Activated CD4-positive, alpha-beta T cell treated with anti-CD3 and anti-CD28 coated beads for 1 hour (primary cell): ENCODE data around the gene MARK3.
A peak's percentile ranks its signal among the peaks of the same experiment; 100 is the strongest.
"Not testable (repeated sequence)": the region's sequence is repeated elsewhere in the genome, so short reads cannot be mapped to it uniquely, and the experiment has no call there.

ENCODE experiments used
- DNase-seq: peaks from one replicate; pipeline ENCODE4 v3.0.0-alpha.2; 2020

Gene MARK3

DNA sequence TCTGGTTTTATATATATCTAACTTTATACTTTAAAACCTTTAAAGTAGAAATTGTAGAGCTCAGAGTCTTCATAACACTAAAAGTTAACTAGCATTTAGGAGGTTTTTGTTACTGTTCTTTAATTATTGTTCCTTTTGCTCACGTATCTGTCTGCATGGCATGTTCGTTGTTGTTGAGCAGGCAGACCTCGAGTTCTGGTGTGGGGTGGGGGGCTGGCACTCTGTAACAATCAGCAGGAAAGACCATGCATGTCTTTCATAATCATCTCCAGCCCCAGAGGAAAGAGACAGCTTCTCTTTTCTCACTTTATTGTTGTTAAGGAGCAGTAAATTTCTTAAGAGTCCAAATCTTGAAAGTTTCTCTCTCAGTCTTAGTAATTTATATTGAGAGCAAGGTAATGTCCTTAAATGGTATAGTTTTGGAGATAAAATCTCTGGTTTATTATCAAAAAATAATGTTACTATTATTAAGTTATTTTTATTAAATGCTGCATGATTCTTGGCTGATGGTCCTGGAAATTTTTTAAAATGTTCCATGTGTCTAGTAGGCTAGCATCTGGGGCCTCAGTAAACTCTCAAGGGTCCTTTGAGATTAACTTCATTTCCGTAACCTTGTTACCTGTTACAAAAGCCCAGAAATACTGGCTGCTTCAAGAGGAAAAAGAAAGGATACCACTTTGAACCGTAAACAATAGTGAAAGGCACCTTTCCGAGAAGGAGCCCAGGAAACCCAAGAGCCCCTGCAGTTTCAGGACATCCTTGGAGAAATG lies 107.1 kb downstream of the MARK3 start:
- DNase-seq, result no peak

DNA sequence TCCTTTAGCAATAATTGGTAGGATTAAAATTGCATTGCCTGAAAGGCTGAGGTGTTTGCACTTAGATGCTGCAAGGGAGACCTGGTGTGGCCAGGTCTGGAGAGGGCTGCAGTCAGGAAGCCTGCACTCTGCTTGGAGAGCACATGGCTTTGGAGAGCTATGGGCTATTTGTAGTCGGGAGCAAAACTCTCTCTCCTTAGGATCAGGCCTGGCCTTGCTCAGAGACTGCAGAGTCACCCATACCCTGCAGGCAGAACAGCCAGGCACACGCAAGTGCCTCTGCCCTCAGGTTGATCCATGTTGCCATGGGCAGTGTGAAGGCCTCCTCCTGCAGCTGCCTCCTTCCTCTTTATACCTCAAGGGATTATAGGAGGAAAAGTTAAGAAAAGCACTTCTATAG lies 110.6 kb downstream of the MARK3 start:
- no peak for DNase-seq

DNA sequence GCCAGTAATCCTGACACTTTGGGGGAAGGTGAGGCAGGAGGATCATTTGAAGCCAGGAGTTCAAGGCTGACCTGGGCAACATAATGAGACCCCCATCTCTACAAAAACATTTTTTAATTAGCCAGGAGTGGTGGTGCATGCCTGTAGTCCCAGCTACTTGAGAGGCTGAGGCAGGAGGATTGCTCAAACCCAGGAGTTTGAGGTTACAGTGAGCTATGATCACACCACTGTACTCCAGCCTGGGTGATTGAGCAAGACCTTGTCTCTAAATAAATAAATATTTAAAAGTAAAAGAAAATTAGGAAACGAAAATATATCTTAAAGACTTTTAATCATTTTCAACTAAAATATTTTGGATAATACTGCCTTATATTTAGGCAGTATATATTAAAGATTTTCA lies 111.6 kb downstream of the MARK3 start:
- no peak for DNase-seq

DNA sequence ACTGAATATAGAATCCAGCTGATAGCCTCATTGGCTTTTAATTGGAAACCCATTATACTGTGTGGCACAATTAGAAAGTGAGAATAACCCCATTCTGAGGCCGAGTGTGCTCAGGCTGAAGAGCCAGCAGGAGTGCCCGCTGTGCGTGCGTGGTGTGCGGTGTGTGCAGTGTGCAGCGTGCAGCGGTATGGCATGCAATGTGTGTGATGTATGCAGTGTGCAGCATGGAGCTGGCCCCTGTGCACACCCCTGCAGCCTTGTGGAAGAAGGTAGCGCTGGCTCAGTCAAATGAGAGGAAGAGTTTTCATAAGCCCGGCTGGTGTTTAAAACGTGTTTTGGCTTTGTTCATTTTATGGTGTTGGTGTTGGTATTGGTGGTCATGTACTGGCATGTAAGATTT lies 114.5 kb downstream of the MARK3 start:
- DNase-seq, result no peak

DNA sequence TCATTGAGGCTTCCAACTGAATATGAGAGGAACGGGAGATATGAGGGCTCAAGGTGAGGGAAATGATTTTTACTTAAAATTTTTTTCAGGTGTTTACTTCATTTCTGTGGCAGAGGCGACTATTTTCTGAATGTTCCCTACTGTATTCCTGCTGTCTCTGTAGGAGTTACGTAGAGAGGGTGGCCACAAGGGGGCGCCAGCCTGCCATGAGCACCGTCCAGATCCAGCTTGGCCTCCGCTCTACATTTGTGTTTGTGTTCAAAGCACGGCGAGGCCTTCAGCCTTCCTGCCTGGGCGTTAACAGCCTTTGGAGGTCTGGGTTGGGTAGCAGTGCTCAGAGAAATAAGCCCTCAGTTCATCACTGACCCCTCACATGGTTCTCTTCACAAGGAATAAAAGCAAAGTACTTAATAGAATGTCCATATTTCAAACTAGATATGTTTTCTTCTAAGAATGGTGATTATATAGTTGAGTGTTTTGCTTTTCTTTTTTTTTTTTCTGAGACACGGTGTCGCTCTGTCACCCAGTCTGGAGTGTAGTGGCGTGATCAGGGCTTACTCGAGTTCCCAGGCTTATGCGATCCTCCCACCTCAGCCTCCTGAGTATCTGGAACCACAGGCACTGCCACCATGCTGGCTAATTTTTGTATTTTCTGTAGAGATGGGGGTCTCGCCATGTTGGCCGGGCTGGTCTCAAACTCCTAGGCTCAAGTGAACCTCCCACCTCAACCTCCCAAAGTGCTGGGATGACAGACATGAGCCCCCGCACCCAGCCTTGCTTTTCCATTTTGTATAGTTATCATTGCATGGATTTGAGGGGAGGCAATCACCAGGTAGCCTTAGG lies 115.2 kb downstream of the MARK3 start:
- peak; percentile 67 for DNase-seq

DNA sequence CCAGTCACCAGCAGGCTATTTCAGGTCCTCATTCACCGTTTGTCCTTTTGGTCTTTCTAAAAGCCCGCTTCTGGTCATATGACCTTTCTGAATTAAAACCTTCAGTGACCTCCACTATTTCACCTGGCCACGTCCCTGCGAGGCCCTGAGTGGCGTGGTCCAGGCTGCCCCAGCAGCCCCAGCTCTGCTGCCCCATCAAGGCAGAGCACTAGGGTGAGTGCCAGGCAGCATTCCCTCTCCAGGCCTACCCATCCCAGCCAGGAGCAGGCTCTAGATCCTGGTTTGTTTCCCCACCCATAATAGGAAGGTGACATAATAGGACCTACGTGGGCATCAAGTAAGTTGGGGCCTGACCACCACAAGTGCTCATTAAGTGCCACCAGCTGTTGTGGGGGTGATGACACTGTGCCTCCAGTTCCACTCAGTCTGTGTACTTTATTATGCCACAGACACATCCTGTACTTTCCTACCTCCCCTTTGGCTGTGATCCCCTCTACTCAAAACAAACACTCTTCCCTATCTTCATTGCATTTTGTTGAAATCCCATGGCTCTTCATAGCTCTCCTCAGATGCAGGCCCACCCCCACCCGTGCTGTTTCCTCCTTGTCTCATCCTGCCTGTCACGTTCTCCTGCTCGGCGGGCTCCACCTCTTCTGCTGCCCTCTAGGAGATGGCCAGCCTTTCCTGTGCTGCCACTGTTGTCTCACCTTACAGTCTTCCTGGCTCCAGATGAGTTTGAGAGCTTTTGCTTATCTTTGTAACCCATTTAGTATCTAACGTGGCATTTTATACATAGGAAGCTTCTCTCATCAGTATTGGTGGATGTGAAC lies 116.0 kb downstream of the MARK3 start:
- DNase-seq, result no peak

DNA sequence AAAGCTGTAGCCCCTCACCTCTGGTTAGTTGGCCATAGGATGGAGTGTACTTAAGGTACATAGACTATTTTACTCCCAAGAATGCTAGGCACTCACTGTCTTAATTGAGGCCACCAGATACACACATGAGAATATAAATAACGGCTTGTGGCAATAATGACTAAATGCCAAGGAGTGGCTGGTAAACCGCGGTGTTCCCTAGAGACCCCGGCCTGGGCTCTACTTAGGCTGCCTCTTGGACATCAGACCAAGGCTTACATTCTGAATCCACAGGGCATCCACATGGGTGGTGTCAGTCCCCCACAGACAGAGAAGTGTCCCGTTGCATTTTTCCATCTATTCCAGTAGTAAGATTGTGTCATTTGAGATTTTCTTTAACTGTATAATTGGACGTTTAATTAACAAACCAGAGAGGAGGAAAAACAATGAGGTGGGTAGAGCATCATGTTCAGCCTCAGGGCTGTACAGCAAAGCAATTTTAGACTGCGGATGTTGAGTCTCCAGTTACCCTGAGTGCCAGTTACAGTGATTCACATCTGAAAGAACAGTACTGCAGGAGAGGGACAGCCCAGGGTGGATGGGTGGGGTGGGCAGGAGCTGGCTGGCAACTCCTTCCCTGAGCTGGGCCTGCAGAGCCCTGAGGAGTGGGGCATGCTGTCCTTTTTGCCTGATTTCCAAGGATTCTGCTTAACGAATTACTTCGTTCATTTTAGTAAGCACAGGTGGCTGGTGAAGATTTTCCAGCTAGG lies 116.9 kb downstream of the MARK3 start:
- DNase-seq, result no peak

DNA sequence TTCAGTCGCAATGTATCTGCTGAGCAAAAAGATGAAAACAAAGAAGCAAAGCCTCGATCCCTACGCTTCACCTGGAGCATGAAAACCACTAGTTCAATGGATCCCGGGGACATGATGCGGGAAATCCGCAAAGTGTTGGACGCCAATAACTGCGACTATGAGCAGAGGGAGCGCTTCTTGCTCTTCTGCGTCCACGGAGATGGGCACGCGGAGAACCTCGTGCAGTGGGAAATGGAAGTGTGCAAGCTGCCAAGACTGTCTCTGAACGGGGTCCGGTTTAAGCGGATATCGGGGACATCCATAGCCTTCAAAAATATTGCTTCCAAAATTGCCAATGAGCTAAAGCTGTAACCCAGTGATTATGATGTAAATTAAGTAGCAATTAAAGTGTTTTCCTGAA lies 117.7 kb downstream of the MARK3 start:
- no peak for DNase-seq

DNA sequence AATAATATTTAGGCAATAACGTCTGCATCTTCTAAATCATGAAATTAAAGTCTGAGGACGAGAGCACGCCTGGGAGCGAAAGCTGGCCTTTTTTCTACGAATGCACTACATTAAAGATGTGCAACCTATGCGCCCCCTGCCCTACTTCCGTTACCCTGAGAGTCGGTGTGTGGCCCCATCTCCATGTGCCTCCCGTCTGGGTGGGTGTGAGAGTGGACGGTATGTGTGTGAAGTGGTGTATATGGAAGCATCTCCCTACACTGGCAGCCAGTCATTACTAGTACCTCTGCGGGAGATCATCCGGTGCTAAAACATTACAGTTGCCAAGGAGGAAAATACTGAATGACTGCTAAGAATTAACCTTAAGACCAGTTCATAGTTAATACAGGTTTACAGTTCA lies 118.1 kb downstream of the MARK3 start:
- DNase-seq, result no peak

DNA sequence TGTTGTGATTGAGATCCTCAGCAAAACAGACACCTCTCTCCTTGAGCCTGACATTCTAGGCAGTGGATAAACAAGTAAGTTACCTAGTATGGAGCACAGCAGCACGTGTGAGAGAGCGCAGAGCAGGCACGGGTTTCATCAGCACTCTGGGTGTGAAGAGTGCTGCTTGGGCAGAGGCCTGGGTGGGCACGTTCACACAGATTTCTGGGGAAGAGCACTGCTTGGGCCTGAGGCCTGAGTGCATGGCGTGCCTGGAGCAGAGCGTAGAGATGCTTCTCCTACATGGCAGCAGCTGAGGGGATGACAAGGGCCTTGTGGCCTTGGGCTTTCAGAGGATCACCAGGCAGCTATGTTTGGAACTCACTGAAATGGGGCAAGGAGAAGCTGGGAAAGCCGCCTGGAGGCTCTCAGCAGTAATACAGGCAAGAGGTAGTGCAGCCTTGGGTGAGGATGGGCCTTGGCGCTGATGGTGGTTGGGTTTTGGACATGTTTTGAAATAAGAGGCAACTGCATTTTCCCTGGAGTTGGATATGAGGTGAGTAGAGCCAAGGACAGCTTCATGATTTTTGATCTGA lies 119.9 kb downstream of the MARK3 start:
- no peak for DNase-seq

DNA sequence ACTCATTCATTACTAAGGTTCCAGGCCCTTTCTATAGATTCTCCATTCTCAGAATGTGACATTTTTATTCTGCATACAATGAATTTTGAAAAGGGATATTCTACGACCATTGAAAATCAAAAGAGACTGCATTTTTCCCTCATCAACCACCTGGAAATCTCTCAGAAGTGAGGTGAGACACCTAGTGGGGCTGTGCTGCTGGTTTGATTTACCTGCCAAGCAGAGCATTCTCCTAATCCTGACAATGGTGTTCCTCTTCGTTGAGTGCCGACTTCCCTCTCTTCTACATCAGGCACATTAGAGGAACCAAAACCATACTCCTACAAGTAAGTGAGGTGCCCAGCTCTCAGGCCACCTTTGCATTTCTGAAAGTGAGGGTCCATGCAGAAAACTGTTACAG lies 122.5 kb downstream of the MARK3 start:
- DNase-seq, result no peak

DNA sequence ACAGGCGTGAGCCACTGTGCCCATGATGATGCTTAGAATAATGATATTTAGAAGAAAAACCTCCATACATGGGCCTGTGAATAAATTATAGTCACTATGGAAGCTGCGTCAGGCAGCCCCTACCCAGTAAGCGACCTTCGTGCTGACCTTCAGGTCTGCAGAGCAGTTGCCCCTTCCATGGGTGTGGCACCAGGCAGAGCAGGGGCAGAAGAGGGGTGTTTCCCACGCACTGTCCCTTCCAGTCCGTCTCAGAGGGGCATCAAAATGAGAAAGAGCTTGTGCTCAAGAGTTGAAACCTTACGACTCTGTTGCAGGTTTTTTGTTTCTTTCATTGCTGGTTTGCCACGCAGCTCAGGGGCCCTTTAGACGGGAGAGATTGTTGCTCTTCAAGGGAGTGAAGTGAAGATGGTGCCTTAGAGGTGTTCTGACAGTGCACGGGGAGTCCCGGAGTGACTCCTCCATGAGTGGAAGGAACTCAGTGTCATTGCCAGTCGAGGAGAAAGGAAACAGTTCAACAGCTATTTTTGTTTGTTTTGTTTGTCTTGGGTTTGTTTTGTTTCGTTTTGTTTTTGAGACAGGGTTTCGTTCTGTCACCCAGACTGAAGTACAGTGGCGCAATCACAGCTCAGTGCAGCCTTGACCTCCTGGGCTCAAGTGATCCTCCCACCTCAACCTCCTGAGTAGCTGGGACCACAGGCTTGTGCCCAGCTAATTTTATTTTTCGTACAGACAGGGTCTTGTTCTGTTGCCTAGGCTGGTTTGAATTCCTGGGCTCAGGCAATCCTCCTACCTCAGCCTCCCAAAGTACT lies 123.5 kb downstream of the MARK3 start:
- no peak for DNase-seq

DNA sequence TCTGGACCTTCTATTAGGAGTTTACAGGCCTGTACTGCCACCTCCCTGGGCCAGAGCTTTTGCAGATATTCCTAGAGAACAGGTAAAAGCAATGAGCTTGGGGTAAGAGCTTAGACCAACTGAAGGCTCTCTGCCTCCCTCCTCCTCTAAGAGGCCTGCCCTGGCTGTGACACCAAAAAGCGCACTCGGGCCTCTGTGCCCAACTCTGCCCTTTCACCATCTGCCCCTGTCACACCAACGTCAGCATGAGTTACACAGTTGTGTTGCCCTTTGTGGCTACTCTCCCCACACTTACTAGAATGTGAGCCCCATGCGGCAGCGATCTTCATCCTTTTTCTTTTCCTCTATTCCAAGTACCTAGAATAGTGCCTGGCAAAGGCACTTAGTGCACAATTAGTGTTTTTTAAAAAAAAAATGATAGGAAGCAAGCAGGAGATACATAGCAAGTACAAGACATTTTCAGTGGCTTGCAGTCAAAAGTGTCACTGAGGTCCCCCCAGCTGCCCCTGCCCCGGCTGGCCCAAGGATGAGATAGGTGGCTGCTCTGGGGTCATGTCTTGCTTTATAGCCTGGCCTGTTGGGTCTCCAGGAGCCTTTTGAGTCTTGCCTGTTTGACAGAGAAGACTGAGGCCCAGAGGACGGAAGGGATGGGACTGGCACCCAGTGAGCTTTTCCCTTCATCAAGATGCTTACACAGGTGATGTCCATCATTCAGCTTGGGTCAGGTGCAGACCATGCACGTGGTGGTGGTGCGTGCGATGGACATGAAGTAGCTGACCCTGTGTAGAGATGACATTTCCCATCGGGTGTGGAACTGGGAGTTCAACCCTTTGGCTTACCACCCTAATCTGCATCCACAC lies 124.9 kb downstream of the MARK3 start:
- DNase-seq, result no peak

DNA sequence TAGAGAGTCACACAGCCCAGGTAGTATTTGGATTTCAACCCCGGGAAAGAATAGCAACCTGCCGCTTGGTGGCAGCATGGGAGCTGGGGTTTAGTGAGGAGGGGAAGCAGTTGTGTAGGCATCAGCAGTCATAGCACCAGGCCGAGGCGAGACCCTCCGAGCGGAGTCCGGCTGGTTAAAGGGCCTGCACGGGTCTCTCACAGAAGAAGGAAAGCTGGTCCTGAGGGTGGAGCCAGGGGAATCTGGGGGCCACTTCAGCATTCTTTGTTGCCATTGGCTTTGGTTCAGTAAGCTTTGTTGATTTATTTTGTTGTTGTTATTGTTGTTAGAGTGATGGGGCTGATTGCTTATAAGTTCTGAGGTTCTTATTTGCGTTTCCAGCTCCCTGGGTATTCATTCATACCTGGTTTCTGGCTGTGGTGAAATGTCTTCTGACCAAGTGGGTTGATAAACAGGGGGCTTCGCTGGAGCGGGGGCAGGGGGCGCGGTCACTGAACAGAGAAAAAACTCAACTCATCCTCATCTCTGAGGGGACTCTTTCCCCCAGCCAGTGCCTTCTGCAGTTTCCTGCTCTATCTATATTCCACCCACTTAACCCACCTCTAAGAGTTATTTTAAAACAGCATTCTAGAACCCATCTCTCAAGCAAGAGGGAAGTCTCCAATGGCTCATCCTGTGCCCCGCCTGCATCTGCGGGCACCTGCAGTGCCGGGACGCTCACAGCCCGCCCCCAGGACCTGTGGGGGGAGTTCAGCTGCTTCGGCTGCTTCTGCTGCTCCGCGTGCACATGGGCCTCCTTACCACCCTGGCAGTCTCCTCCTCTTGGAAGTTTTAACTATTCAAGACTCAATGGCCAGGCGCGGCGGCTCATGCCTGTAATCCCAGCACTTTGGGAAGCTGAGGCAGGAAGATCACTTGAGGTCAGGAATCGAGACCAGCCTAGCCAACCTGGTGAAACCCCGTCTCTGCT lies 125.8 kb downstream of the MARK3 start:
- no peak for DNase-seq

DNA sequence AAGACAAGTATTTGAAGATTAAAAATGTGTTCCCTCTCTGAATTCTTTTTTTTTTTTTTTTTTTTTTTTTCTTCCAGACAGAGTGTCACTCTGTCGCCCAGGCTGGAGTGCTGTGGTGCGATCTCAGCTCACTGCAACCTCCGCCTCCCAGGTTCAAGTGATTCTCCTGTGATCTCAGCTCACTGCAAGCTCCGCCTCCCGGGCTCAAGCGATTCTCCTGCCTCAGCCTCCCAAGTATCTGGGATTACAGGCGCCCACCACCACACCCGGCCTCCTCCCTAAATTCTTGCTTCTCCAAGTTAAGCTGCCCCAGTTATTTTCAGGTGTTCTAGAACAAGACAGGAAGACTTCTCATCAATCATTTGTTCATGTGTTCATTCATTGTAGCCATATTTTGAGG lies 127.0 kb downstream of the MARK3 start:
- not testable (repeated sequence) for DNase-seq

DNA sequence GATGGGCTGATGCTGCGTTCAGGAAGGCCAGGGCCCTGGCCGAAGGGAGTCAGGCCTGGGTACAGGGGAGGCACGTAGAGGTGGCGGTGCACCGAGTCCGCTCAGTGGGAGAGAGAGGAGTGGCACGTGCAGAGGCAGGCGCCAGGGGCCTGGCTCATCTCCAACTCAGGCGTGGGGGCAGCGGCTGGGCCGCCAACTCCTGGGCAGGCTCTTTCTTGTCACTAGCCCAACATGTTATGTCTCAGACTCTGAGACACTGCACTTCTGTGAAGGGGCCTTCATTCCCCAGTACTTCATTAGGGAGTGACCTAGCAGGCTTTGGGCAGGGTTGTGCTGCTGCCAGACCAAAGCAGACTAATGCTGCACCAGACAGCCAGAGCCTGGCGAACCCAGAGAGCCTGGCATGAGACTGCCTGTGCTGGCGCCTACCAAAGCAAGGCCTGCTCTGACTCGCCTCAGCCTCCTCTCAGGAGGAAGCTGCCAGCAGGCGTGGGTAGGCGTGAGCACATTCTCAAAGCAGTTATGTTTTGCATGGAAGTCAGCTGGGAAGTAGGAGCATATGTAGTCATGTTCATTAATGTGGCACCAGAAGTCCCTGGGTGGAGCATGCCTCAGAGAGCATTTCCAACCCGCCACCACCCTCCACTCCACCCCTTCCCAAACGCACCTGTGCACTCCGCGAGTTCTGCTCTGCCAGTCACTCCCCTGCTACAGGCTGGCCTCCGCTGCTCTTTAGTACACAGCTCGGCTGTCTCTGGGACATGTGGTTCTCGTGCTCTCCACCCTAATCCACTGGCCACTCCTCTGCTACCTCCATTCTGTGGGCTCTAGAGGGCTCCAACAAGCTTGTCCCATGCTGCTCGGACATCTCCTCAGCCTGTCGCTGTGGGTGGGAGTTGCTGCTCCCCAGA lies 127.7 kb downstream of the MARK3 start:
- no peak for DNase-seq

DNA sequence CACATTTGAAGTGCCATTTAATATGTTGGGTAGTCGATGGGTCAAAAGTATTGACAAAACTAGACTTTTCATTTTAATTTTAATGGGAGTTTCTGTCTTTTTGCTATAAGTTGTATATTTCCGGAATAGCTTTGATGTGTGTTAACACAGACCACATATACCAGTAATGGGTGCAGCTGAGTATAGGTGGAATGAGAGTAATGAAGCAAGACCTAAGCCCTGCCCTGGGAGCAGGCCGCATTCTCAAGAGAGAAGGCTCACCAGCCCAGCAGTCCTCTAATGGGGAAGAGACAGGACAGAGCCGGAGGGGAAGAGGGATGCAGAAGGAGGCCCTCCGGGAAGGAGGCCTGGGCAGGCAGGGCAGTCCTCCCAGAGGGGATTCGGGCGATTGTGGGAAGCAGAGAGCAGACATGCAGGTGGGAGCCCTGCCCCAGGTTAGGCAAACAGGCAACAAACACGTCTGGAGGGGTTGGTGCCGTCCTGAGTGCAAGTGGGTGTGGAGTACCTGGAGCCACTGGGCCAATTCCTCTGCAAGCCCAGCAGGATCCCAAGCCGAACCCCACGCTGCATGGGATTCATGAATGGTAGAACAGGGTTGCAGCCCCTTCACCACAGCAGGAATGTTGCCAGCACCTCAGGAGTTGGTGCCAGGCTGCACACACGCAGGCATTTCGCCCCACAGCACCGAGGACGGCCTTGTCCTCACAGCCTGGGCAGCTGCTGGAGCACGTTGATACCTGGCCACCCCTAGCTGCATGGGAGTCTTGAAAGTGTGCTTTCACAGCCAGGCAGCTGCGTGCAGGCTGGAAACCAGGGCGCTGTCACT lies 129.6 kb downstream of the MARK3 start:
- DNase-seq, result no peak
